HG03520 (cell line): ENCODE measurements around the gene LAMB1.

Source experiments
- ATAC-seq: cut with Tn5 transposase; IDR thresholded peaks from one replicate; pipeline ENCODE4 v1.9.1; 2021; ENCODE audit warnings: mild to moderate bottlenecking, moderate library complexity; ENCODE audit not compliant: unreplicated experiment

Gene LAMB1

DNA sequence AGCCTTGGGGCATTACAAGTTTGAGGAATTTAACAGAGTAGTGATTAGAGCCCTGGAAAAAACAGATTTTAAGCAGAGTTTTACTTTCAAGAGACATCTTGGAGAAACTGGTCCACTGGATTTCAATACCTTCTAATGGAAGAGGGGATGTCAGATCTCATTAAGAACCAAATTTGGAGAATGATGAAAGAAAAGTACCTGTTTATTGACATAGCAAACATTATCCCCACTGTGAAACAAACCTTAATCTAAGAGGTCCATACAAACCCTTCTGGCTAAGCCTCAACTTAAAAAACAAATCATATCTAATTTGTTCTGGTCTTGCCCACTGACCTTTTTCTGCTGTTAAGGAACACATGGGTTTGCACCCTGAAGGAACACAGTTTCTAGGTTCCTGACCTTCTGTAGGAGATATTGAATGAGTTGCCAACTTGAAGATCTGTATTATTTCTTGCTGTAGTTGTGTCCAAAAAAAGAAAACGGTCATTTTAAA is 53.5 kb downstream of the LAMB1 start:
- ATAC-seq: no peak

- ATAC-seq: no peak
Measured at GRCh38 chr7:107948645-107949442, 54.1 kb downstream of the LAMB1 start.

DNA sequence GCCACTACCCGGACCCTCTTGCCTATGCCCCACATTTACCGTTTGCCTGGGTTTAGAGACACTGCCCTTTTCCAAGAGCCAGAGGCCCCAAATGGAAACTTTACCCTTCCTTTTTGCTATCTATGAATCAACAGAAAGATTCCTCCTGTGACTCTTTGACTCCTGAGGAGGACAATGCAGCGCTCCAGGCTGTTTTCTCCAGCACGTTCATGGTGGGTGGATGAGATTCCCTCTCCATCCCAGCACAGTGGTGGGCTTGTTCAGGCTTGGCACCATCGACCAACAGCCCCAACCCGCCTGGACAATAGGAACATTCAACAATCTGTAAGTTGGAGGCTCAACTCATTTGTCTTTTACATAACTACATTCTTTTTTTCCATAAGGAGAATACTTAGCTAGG is 56.1 kb downstream of the LAMB1 start:
- ATAC-seq: no peak

GRCh38 chr7:107946451-107946850 is 56.5 kb downstream of the LAMB1 start:
- ATAC-seq: no peak

- no peak for ATAC-seq
Measured at GRCh38 chr7:107945332-107945731, 57.6 kb downstream of the LAMB1 start.

DNA sequence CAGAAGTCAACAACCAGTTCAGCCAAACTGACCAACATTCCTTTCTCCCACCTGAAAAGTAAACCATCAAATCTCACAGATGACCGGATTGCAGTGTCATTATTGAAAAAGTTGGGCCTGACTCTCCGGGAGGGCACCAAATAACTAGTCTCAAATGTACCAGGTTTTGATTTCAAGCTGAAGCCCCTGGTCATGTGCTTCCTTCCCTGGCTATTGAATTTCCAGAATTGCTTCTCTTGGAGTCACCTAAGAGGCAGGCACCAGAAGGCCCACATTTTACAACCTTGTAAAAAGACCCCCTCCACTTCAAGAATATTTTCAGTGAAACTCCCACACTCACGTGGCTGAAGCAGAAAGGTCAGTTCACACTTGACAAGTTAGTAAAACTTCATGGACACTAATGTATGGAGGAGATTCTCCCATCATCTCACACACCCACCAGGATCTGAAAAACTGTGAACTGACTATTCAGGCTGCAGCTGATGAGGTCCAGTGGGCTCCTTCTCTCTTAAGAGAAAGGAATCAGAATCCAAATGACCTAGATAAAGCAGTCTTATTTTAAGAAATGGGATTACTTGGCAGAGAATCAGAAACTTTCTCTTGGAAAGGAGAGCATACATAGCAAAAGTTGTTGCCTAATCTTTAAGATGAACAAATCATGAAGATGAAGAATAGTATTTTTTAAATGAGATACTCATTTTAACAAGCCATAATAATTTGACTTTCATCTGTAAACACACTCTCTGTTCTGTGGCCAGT is 58.4 kb downstream of the LAMB1 start:
- no peak for ATAC-seq

- ATAC-seq: no peak
Measured at GRCh38 chr7:107943018-107943417, 59.9 kb downstream of the LAMB1 start.

DNA sequence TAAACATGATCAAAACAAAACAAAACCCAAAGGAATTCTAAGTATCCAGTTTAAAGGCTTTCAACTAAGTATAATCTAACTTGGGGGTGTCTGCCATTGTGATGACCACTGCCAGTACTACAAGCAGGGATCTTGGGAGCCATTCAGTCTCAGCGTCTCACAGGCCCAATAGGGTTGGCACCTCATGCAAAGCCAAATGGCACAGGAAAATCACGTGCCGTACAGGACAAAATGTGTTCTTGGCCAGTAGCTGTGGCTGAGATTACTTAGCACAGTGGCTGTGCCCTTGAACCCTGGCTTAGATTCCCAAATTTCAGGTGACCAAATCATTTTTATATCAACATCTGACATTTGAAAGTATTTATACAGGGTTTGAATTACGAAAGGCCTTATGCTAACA is 62.0 kb downstream of the LAMB1 start:
- ATAC-seq: no peak

DNA sequence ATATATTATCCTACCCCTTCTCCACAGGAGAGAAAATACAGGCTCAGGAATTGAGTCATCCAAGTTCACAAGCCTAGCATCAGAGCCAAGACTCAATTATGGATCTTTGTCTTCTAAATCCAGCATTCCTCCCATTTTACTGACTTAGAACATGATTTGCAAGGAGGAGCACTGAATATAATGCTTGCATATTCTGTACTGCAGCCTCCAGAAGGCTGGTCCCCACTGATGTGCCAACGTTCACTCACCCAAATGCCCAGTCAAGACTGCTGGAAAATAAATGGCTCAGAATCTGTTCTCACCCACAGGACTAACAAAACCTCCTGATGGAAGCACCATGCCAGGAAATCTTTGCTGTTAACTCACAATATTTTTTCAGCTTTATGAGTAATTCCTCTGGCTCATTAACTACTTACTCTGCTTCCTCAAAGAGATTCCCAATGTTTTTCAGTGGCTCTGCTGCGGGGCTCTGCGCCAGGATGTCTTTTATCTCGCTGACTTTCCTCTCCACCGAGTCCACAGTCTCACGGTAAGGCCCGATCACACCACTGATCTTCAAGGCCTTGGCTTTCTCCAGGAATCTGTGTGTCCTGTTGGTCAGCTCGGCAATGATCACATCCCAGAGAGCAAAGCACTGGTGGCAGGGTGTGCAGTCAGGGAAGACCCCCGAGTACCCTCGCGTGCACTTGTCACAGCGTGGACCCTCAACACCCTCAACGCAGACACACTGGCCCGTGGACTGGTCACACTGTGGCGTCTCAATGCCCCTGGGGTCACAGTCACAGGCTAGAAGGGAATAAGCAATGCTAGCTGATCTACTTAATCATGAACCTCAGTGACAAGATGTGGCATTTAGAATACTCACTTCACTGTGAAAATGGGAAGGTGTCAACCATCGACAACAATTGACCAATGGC is 63.1 kb downstream of the LAMB1 start:
- ATAC-seq: no peak

- ATAC-seq: no peak
Measured at GRCh38 chr7:107938456-107939250, 64.3 kb downstream of the LAMB1 start.

DNA sequence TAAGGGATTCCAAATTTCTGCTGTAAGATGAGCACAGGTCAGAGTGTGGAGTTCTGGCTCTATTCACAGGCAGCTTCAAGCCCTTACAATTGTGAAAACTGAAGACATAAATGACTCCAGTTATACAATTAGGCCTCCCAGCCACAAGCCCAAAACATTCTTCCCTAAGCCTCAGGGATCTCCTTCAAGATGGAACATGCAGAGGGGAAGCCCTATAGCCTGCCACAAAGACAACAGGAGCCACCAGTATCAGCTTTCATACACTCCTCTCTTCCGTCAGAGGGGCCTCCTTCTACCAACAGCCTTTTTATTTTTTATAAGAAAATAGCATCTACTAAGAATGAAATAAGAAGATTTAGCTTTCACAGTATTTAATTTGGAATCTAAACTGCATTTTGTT is 65.4 kb downstream of the LAMB1 start:
- ATAC-seq: no peak

DNA sequence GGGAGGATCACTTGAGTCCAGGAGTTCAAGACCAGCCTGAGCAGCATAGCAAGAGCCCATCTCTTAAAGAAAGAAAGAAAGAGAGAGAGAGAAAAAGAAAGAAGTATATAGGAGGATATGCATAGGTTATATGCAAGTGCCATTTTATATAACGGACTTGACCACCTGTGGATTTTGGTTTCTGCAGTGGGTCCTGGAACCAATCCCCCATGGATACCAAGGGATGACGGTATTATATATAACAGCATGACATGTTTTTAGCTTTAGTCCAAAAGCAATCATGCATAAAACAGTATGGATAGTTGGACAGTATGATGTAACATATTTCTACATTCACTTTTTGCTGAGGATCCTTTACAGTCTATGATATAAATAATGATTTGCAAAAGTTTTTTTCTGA is 66.6 kb downstream of the LAMB1 start:
- ATAC-seq: no peak

DNA sequence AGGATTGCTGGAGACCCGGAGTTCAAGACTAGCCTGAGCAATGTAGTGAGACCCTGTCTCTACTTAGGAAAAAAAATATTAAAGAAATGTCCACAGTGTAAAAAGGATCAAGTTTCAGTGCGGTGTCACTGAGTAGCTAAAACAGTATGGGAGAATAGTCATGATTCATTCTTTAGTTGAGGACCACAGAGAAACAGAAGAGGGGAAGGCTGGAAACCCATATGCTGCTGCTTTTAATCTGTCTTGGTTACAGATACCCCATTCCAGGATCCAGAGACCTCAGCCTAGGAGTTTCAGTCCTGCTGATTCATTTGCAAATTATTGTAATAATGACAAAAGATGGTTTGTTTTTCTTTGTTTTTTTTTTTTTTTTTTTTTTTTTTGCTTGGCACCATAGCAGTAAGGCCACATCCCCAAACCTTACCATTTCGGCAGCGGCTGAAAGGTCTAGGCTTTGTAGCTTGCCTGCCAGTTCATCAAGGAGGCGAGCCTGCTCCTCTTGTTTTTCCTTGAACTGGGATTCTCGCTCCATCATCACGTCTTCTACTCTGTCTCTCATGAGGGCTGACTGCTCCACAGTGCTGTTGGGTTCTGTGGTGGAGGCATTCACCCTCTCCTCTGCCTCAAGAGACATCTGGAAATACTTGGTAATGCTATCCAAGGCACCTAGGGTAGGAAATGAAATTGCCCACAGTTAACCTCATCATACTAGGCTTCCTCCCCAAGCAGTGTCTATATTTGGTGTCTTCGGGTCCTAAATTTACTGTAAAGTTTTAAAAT is 67.8 kb downstream of the LAMB1 start:
- no peak for ATAC-seq

DNA sequence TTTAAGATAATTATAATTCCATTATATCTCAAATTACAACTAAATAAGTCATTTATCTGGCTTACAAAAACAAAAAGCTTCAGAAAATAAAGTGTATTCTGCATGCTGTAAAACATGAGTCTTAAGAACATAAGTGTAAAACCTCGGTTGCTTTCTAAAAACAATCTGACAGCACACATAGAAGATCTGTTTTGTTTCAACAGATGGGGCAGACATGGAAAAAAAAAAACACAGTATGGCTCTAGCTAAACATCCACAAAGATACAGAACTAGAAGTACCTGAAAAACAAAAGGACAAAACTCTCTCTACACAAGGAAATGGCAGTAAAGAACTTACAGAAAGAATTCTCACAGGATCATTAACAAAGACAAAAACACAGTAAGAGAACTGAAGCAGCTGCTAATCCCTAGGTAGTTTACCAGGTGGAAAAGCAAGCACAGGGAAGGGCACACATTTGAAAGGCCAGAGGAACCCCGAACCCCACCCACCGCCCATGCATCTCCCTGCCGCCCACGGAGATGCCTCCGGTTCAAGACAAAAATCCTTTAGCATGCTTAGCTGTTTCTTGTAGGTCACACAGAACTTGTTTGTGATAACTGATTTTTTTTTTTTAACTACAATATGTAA is 69.5 kb downstream of the LAMB1 start:
- ATAC-seq: no peak

DNA sequence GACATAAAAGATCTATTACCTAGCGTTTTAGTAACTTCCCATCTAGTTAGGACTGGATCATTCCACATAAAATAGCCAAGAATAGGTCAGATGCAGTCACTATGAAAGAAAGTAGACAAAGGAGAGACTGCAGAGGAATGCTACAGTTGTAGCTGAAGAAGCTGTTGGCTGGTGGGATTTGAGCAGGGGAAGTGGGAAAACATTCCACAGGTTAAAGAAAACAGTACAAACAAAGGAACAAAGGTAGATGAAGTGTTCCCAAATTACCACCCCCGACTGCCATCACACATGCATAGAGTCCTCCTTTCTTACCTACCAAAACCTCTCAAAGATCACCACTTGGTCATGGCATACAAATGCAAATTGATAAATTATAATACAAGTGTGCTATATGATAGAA is 70.2 kb downstream of the LAMB1 start:
- ATAC-seq: no peak

DNA sequence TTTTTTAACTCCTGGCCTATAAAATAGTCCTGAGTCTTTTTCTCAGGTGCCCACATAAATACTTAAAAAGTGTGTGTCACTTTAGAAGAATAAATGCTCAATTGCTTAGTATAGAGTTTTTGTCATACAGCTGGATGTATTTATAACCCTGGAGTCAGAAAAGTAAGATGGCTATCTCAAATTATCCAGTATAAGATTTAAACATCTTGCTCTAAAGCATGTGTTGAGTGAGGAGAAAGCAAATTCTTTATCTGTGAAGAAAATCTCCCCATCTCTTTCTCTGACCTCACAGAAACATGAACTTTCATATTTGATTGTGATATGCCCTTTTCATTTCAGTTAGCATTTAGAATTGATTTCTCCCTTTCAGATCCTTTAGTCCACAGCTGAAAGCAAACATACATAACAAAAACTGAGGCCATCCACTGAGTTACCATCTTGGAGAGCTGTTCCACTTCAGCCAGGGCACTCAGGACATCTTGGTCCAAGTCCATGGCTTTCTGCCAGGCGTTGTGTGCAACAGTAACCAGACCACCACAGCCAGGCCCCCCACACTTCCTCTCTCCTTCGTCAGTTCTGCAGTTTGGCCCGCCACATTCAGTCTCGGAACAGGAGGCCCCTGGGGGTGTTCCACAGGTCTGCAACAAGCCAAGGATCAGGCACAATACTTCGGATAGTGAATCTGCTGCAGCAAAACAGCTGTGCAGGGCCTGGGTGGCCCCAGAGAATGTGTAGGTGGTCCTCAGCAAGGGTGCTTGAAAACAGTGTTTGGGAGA is 71.0 kb downstream of the LAMB1 start:
- no peak for ATAC-seq

DNA sequence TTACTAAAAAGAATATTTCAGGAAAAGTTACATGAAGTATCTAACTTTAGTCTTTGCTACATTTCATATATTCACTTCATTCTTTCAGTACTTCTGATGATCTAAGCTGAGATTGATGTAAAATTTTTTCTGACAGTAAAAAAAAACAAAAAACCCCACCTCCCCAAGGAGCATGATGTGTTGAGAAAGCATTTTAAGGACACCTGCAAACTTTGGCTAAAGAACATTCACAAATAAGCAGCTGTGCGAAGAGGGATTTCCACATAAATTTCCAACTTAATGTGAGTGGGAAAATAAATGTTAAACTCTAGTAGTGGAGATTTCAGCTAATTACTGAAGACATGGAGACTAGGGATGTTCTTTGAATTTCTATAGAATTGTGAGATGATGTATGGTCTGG is 76.5 kb downstream of the LAMB1 start:
- ATAC-seq: no peak

DNA sequence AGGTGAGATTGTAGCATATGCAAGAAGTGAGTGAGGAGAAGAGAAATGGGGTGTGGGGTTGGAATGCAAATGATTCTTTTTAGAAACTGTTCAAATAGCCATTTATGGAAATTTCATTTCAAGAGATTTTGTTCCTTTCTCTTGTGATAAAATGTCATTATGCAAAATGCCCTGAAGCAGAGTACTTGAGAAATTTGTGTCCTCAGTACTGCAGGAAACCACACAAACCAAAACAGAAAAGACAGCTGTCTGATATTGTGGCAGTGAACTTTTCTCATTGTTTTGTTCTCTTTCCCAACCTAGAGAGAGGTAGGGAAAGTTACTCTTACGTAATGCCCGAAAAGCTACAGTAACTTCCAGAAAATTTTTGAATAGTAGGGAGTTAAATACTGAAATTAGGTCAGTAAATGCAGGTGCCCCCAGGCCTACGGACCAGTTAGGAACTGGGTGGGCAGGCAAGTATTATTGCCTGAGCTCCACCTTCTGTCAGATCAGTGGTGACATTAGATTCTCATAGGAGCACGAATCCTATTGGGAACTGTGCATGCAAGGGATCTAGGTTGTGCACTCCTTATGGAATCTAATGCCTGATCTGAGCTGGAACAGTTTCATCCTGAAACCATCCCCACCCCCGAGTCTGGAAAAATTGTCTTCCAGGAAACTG is 78.0 kb downstream of the LAMB1 start:
- peak; percentile 78 for ATAC-seq
